ENCODE results near the gene BAIAP2L2.

Gene BAIAP2L2

DNA sequence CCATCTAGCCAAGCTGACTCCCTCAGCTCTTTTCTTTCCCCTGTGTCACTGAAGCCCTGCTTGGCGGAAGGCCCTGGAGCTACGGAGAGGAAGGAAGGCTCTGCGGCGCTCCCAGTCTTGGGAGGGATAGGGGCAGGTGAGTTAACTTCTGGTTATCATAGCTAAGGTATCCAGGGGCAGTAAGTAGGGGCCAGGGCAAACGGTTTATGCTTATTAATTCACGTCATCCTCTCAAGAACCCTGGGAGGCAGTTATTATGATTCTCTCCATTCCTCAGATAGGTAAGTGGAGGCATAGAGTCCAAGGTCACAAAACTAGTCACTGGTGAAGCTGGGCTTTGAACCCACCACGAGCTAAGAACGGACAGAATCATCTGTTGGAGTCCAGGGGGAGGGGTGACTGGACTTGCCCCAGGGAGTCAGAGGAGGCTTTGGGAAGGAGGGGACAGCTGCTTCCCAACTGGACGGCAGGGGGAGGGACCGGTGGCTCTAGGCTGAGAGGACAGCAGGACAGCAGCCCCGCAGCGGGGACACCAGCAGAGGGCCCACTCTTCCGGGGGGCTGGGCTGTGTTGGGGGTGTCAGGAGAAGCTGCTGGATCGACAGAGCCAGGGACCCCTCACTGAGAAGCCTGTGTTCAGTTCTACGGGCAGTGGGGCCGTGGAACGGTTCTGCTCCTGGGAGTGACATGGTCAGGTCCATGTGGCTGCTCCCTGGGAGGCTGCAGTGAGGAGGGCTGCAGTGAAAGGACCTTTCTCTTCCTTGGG, 3.5 kb downstream of the BAIAP2L2 start:
- DNase-seq (ENCODE audit: low read depth): no peak
- H3K4me3 ChIP-seq (replicated peaks; ENCODE audit: low read depth, low read length): no peak overlapping the region
- TF ChIP-seq, protein P1, sequence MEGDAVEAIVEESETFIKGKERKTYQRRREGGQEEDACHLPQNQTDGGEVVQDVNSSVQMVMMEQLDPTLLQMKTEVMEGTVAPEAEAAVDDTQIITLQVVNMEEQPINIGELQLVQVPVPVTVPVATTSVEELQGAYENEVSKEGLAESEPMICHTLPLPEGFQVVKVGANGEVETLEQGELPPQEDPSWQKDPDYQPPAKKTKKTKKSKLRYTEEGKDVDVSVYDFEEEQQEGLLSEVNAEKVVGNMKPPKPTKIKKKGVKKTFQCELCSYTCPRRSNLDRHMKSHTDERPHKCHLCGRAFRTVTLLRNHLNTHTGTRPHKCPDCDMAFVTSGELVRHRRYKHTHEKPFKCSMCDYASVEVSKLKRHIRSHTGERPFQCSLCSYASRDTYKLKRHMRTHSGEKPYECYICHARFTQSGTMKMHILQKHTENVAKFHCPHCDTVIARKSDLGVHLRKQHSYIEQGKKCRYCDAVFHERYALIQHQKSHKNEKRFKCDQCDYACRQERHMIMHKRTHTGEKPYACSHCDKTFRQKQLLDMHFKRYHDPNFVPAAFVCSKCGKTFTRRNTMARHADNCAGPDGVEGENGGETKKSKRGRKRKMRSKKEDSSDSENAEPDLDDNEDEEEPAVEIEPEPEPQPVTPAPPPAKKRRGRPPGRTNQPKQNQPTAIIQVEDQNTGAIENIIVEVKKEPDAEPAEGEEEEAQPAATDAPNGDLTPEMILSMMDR (IDR thresholded peaks at IDR 0.05; ENCODE audit: low read length, missing control alignments): no peak

DNA sequence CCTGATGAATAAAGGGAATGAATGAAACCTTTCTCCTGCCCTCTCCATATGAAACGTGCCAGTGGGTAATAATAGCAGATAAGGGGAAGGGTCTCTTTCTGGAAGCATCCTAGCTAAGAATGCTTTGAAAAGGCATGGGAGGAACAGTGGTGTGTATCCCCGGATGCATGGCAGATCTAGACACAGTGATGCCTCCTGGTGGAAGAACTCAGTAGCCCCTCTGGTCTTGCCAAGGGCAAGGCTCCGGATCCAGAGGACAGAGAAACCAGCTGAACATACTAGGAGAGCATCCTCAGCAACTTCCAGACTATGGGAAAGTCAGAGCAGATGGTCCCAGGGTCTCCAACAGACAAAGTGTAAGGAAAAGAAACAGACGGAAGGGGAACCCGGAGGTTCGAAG, 6.4 kb downstream of the BAIAP2L2 start:
- TF ChIP-seq, protein P1 (IDR thresholded peaks at IDR 0.05; ENCODE audit: low read length, missing control alignments): peak; percentile 48
- DNase-seq (ENCODE audit: low read depth): peak; percentile 40

DNA sequence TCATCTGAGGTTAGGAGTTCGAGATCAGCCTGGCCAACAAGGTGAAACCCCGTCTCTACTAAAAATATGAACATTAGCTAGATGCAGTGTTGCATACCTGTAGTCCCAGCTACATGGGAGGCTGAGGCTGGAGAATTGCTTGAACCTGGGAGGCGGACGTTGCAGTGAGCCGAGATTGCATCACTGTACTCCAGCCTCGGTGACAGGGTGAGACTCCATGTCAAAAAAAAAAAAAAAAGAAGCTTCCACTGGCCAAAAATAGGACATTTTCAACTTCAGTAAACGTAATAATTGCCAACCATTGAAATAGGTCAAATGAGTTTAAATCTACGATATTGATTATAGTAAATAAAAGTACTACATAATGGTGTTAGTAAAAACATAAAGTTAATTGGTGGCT, 6.8 kb downstream of the BAIAP2L2 start:
- TF ChIP-seq, protein P1 (IDR thresholded peaks at IDR 0.05; ENCODE audit: low read length, missing control alignments): no peak
- DNase-seq (ENCODE audit: low read depth): no peak
- no peak overlapping the region for H3K4me3 ChIP-seq (replicated peaks; ENCODE audit: low read depth, low read length)

More for the DNA sequence above, 6.4 kb downstream of the BAIAP2L2 start:
- no peak overlapping the region for H3K4me3 ChIP-seq (replicated peaks; ENCODE audit: low read depth, low read length)

DNA sequence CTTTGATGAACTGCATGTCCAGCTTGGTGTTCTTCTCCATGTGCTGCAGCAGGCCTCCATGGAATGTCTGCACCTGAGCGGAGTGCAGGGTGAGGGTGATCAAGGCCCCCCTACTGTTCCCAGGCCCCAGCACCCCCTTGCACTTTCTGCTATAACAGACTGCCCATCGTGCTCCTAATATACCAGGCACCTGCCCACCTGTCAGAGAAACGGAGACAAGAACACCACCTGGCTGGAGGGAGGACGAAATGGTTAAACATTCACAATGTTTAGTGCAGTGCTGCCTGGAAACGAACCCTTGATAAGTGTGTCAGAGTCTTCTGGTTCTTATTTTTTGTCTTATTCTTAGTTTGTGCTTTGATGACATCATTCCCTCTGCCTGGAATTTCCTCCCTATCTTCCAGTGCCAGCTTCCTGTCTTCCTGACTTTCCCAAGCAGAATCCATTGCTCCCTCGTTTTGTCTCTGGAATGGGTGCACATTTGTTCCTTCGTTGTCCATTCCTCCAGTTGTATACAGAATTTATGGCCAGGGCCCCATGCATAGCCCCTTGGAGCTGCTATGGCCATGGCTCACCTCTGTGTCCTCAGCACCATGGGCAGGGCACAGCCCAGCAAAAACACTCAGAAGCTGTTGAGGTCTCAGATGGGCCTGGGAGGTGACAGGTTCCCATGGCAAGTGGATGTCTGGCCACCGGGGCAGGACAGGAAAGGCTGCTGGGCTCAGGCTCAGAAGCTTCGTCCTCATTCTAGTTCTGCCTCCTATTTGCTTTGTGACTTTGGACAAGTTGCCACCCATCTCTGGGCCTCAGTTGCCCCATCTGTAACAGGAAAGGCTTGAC, 11.9 kb downstream of the BAIAP2L2 start:
- H3K4me3 ChIP-seq (replicated peaks; ENCODE audit: low read depth, low read length): no peak overlapping the region
- TF ChIP-seq, protein P1 (IDR thresholded peaks at IDR 0.05; ENCODE audit: low read length, missing control alignments): no peak
- DNase-seq (ENCODE audit: low read depth): peak; percentile 80

DNA sequence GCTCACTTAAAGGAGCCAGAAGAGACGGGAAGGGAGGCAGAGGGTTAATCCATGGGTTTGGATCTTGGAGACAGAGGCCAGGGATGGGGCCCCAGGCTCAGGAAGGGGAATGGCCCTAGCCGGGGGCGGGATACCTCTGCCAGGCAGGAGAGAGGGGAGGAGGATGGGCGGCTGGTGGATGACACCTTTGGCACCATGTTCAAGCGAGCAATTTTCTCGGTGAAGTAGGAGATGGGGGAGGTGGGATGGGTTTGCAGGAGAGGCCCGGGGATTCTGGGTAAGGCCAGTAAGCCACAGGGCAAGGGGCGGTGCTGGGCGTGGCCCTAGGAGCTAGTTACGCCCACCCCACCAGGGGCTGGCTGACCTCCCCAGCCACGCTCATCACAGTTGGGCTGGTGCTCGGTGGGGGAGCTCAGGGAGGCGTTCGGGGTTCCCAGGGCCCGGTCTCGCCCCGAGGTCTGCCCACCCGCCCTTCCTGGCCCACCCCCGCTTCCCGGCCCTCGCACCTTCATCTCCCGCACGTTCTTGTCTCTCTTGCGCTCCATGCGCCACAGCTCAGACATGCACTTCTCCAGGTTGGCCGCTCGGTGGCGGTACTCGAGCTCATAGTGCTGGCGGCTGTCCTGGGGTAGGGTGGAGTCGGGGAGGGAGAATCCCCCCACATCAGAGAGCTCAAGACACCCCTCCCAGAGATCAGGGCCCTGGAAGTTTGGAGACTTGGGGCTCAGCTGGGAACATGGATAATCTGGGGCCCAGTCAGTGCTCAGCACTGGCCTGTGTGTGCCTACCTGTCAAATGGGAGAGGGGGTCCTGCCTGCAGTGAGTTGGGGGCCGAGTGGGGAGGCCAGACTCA, 12.7 kb downstream of the BAIAP2L2 start:
- TF ChIP-seq, protein P1 (IDR thresholded peaks at IDR 0.05; ENCODE audit: low read length, missing control alignments): peak; percentile 45
- H3K4me3 ChIP-seq (replicated peaks; ENCODE audit: low read depth, low read length): no peak overlapping the region
- peak; percentile 40 for DNase-seq (ENCODE audit: low read depth)

DNA sequence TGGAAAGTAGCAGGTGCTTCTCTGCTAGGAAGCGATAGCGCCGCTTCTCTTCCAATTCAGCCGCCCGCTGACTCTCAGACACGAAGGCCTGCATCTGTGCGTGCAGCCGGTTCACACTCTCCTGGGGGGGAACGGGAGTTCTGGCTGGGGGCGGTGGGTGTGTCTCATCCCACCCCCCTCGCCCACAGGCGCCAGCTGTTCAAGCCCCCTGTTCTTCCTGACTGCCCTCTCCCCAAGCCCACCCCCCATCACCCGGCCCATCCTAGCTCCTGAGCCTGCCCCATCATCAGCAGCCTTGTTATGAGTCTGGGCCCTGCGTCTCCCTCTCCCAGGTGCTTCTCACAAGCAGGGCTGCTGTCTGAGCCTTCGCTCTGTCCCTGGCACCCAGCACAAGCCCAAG, 13.4 kb downstream of the BAIAP2L2 start:
- TF ChIP-seq, protein P1 (IDR thresholded peaks at IDR 0.05; ENCODE audit: low read length, missing control alignments): no peak
- no peak overlapping the region for H3K4me3 ChIP-seq (replicated peaks; ENCODE audit: low read depth, low read length)
- DNase-seq (ENCODE audit: low read depth): no peak

Measured in fibroblast of pulmonary artery (primary cell).